ENCODE data around the gene MVB12A. TPM values are rescaled to one million over a fixed set of nuclear protein-coding genes. Genes with fewer than 3 reads are reported as not detected.

MVB12A gene
- total RNA-seq = 10 to 100 TPM; 42.8 to 87.9 (median 51.9) TPM

DNA sequence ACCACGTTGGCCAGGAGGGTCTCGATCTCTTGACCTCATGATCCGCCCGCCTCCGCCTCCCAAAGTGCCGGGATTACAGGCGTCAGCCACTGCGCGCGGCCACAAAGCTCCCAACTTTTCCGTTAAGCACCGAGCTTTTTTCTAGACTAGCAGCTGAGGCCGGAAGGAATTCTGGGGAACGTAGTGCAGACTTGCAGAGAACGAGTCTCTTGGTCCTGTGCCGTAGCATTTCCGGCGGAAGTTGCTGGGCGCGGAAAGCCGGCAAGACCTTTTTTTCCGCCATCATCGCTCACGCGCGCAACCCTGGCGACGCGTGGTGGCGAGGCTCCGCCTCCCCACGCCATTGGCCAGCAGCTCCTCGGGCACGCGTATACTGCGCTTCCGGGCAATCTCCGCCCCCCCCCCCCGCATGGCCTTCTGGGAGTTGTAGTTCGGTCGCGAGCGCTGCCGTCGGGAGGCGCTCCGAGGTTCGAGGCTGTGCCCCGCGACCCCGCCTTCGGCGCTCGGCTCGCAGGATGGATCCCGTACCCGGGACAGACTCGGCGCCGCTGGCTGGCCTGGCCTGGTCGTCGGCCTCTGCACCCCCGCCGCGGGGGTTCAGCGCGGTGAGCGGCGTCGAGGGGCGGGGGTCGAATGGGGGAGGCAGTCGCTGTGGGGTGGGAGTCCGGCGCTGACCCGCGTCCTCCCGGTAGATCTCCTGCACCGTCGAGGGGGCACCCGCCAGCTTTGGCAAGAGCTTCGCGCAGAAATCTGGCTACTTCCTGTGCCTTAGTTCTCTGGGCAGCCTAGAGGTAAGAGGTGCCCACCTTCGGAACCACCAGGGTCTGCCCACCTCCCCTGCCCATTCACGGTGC, at the start of gene MVB12A:
Gene MVB12A, plus strand, starts transcription at position 427 of the 854 bp plus-strand sequence. Its CDS starts 89 bp downstream, at position 516.
- peaks cover 0 to 22% (median 0%) of the 10 kb centered on the region in 3 donors for H3K36me3 ChIP-seq
- H3K27me3 ChIP-seq = peaks cover 0 to 7% of the 10 kb centered on the region in 2 donors
- WGBS, 2 donors = 0 to 1% methylated on average over 30 of the region's 85 CpGs
- H3K9me3 ChIP-seq = no peaks in the 10 kb centered on the region
- H3K4me1 ChIP-seq = peaks cover 0 to 21% (median 3%) of the 10 kb centered on the region in 4 donors
- peak within 1 kb of the TSS; percentile 32 to 82 (median 77) for H3K27ac ChIP-seq
- peak within 1 kb of the TSS; percentile 74 to 91 (median 82) for H3K4me3 ChIP-seq
- TF ChIP-seq EP300 (IDR thresholded peaks at IDR 0.05) = peak; percentile 90 to 93
- TF ChIP-seq, protein P1, sequence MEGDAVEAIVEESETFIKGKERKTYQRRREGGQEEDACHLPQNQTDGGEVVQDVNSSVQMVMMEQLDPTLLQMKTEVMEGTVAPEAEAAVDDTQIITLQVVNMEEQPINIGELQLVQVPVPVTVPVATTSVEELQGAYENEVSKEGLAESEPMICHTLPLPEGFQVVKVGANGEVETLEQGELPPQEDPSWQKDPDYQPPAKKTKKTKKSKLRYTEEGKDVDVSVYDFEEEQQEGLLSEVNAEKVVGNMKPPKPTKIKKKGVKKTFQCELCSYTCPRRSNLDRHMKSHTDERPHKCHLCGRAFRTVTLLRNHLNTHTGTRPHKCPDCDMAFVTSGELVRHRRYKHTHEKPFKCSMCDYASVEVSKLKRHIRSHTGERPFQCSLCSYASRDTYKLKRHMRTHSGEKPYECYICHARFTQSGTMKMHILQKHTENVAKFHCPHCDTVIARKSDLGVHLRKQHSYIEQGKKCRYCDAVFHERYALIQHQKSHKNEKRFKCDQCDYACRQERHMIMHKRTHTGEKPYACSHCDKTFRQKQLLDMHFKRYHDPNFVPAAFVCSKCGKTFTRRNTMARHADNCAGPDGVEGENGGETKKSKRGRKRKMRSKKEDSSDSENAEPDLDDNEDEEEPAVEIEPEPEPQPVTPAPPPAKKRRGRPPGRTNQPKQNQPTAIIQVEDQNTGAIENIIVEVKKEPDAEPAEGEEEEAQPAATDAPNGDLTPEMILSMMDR (IDR thresholded peaks at IDR 0.05) = peak in 2 of 5 experiments; percentile 9 to 25
- TF ChIP-seq POLR2A (IDR thresholded peaks at IDR 0.05) = peak; percentile 2 to 49
- DNase-seq (ENCODE audit: low spot score in 2 of 2) = peak; percentile 92 to 94

DNA sequence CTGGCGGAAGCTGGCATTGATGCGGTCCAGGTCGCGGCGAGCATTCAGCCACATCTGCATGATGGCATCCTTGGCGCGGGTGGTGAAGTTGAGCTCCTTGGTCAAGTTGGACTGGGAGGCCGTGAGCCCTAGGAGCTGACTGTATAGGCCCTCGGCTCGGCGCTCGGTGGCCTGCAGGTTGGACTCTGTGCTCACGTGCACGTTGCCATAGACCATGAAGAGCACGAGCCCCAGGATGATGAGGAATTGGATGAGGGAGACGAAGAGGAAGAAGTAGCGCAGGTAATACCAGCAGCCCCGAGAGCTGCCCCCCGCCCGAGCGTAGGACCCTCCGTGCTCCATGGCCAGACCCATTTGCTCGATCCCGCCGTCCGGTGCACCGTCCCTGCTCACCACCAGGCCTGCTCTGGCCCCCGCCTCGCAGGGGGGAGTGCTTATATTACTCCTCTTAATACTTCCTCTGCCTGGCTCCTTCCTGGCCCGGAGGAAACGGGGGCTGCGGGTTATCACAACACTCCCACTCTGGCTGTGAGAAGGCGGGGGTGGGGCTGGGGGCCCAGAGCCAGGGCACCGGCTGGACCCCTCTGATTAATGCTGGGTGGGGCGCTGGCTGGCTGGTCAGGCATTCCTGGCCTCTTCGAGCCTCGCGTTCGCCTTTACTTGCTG, 42.8 kb upstream of the MVB12A start, which contains the start of gene PLVAP:
Gene PLVAP, minus strand, starts transcription at position 408 of the 666 bp plus-strand sequence. Its CDS starts 54 bp downstream, at position 354.
- no peaks in the 10 kb centered on the region for H3K36me3 ChIP-seq
- peaks cover 0 to 4% (median 0%) of the 10 kb centered on the region in 4 donors for H3K4me1 ChIP-seq
- H3K27ac ChIP-seq = no peak within 1 kb of the TSS
- TF ChIP-seq, protein P1 (IDR thresholded peaks at IDR 0.05) = peak in 1 of 5 experiments; percentile 21
- TF ChIP-seq EP300 (IDR thresholded peaks at IDR 0.05) = peak in 1 of 2 donors; percentile 44
- TF ChIP-seq POLR2A (IDR thresholded peaks at IDR 0.05) = no peak
- DNase-seq (ENCODE audit: low spot score in 2 of 2) = no peak
- no peaks in the 10 kb centered on the region for H3K9me3 ChIP-seq
- peak within 1 kb of the TSS in 1 of 4 donors; percentile 34 for H3K4me3 ChIP-seq
- peaks cover 0 to 17% of the 10 kb centered on the region in 2 donors for H3K27me3 ChIP-seq
- 56 to 57% methylated on average over 34 to 39 of the region's 39 CpGs for WGBS, 2 donors

DNA sequence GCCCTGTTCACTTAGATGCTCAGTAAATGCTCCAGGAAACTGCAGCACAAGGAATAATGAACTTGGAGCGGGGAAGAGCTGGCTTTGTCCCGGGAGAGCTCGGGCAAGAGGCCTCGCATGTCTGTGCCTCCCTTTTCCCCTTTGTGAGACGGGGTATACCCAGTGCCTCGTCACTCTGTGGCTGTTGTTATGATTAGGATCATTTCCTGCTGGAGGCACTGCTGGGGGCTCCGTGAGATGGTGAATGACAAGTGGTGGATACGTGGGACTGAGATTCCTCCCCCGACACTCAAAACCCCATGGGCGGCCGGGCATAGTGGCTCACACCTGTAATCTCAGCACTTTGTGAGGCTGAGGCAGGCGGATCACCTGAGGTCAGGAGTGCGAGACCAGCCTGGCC, 41.6 kb upstream of the MVB12A start:
- H3K9me3 ChIP-seq = no peaks in the 10 kb centered on the region
- peaks cover 0 to 14% of the 10 kb centered on the region in 2 donors for H3K27me3 ChIP-seq
- no peaks in the 10 kb centered on the region for H3K36me3 ChIP-seq
- no peak overlapping the region for H3K4me3 ChIP-seq
- WGBS, 2 donors = 66 to 68% methylated on average over 12 to 13 of the region's 13 CpGs
- peaks cover 0 to 10% (median 0%) of the 10 kb centered on the region in 4 donors for H3K4me1 ChIP-seq
- H3K27ac ChIP-seq = no peak overlapping the region
- no peak for DNase-seq (ENCODE audit: low spot score in 2 of 2)
- TF ChIP-seq POLR2A (IDR thresholded peaks at IDR 0.05) (no peak), EP300 (IDR thresholded peaks at IDR 0.05) (no peak)
- TF ChIP-seq, protein P1 (IDR thresholded peaks at IDR 0.05) = no peak

DNA sequence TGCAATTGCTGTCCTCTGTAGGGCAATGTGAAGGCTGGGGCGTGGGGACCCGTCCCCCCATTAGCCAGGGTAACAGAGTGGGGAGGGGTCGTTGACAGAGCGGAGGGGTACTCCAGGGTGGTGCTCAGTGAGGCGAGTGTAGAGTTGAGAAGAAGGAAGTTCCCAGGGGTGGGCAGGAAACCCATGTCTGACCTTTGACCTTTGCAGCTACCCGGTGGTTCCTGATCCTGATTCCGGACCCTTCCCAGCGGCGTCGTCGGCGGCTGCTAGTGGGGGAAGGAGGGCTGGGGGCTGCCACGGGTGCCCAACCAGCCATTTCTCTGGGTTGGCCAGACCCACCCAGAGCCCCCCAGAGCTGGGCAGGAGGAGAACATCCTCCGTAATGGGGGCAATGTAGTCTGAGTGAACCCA, 40.6 kb upstream of the MVB12A start:
- H3K27me3 ChIP-seq = peaks cover 0 to 10% of the 10 kb centered on the region in 2 donors
- TF ChIP-seq EP300 (IDR thresholded peaks at IDR 0.05) = no peak
- no peak for TF ChIP-seq POLR2A (IDR thresholded peaks at IDR 0.05)
- TF ChIP-seq, protein P1 (IDR thresholded peaks at IDR 0.05) = no peak
- no peak overlapping the region for H3K4me3 ChIP-seq
- no peaks in the 10 kb centered on the region for H3K36me3 ChIP-seq
- H3K4me1 ChIP-seq = peaks cover 0 to 12% (median 0%) of the 10 kb centered on the region in 4 donors
- no peaks in the 10 kb centered on the region for H3K9me3 ChIP-seq
- no peak for DNase-seq (ENCODE audit: low spot score in 2 of 2)
- WGBS, 2 donors = 23 to 24% methylated on average over 13 to 14 of the region's 14 CpGs
- no peak overlapping the region for H3K27ac ChIP-seq

Measured in tibial nerve (tissue), 4 donors.